HEK293T (cell line): ENCODE data around the gene CCDC57.
"Not testable (repeated sequence)": the region's sequence is repeated elsewhere in the genome, so short reads cannot be mapped to it uniquely, and the experiment has no call there.

Experiments used
- FOXA1 ChIP-seq: fragments of 450-650 bp; IDR thresholded peaks from 2 replicates; pipeline ENCODE4 v1.6.1; 2016; ENCODE audit warnings: mild to moderate bottlenecking
- FOXK2 ChIP-seq: fragments of 450-650 bp; IDR thresholded peaks from 2 replicates; pipeline ENCODE4 v1.6.1; 2016; ENCODE audit warnings: mild to moderate bottlenecking
- SP1 ChIP-seq: fragments of 450-650 bp; IDR thresholded peaks from 2 replicates; pipeline ENCODE4 v1.6.1; 2017
- TF ChIP-seq, protein P1 (sequence below): fragments of 450-650 bp; IDR thresholded peaks from 2 replicates; pipeline ENCODE4 v1.6.1; 2016

DNA sequence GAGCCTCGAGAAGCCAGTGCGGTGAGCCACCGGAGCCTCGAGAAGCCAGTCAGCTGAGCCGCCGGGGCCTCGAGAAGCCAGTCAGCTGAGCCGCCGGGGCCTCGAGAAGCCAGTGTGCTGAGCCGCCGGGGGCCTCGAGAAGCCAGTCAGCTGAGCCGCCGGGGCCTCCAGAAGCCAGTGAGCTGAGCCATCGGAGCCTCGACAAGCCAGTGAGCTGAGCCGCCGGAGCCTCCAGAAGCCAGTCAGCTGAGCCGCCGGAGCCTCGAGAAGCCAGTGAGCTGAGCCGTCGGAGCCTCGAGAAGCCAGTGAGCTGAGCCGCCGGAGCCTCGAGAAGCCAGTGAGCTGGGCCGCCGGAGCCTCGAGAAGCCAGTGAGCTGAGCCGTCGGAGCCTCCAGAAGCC, 42.1 kb upstream of the CCDC57 start:
- not testable (repeated sequence) for TF ChIP-seq FOXA1, SP1, FOXK2
- TF ChIP-seq, protein P1, sequence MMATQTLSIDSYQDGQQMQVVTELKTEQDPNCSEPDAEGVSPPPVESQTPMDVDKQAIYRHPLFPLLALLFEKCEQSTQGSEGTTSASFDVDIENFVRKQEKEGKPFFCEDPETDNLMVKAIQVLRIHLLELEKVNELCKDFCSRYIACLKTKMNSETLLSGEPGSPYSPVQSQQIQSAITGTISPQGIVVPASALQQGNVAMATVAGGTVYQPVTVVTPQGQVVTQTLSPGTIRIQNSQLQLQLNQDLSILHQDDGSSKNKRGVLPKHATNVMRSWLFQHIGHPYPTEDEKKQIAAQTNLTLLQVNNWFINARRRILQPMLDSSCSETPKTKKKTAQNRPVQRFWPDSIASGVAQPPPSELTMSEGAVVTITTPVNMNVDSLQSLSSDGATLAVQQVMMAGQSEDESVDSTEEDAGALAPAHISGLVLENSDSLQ, result not testable (repeated sequence)
